ENCODE results near the gene DCAF7. TPM values are rescaled to one million over a fixed set of nuclear protein-coding genes. Genes with fewer than 3 reads are reported as not detected.

The DCAF7 gene
- total and polyA plus RNA-seq, 2 donors from 2014 or later = 19.9 to 81.0 TPM

- no peak overlapping the region for H3K27ac ChIP-seq (ENCODE audit: low read depth in 2 of 2, low read length in 2 of 2)
- no peaks in the 10 kb centered on the region for H3K27me3 ChIP-seq (ENCODE audit: control insufficient read depth, insufficient read depth, low read length)
- no peaks in the 10 kb centered on the region for H3K4me1 ChIP-seq (ENCODE audit: control insufficient read depth in 2 of 3, insufficient read depth in 2 of 3, low read depth in 1 of 3, low read length in 3 of 3)
- no peak for FAIRE-seq
- TF ChIP-seq CTCF (IDR thresholded peaks at IDR 0.05; ENCODE audit: borderline replicate concordance, extremely low read depth, insufficient read depth) = no peak
- intact Hi-C loops (cut with DNase I) = no loop called here
- no peaks in the 10 kb centered on the region for H3K36me3 ChIP-seq (ENCODE audit: control insufficient read depth in 2 of 3, insufficient read depth in 3 of 3, low read length in 3 of 3)
- no peak overlapping the region for H3K4me3 ChIP-seq (ENCODE audit: low read length in 3 of 3)
- DNase-seq = no peak
- H3K9ac ChIP-seq (ENCODE audit: low read length in 3 of 3) = no peak overlapping the region
- H3K9me3 ChIP-seq (ENCODE audit: control insufficient read depth in 2 of 3, insufficient read depth in 1 of 3, low read length in 3 of 3) = no peaks in the 10 kb centered on the region
Measured at GRCh38 chr17:63573634-63574033, 23.4 kb downstream of the DCAF7 start.

- H3K27ac ChIP-seq (ENCODE audit: low read depth in 2 of 2, low read length in 2 of 2) = no peak overlapping the region
- H3K4me1 ChIP-seq (ENCODE audit: control insufficient read depth in 2 of 3, insufficient read depth in 2 of 3, low read depth in 1 of 3, low read length in 3 of 3) = peaks cover 0 to 3% (median 2%) of the 10 kb centered on the region in 3 donors
- peaks cover 5 to 20% (median 18%) of the 10 kb centered on the region in 3 donors for H3K36me3 ChIP-seq (ENCODE audit: control insufficient read depth in 2 of 3, insufficient read depth in 3 of 3, low read length in 3 of 3)
- intact Hi-C loops (cut with DNase I) = no loop called here
- H3K9me3 ChIP-seq (ENCODE audit: control insufficient read depth in 2 of 3, insufficient read depth in 1 of 3, low read length in 3 of 3) = no peaks in the 10 kb centered on the region
- no peak overlapping the region for H3K9ac ChIP-seq (ENCODE audit: low read length in 3 of 3)
- DNase-seq (no peak), FAIRE-seq (no peak)
- no peaks in the 10 kb centered on the region for H3K27me3 ChIP-seq (ENCODE audit: control insufficient read depth, insufficient read depth, low read length)
- no peak for TF ChIP-seq CTCF (IDR thresholded peaks at IDR 0.05; ENCODE audit: borderline replicate concordance, extremely low read depth, insufficient read depth)
- H3K4me3 ChIP-seq (ENCODE audit: low read length in 3 of 3) = no peak overlapping the region
Measured at GRCh38 chr17:63578027-63578768, 27.9 kb downstream of the DCAF7 start.

- no peaks in the 10 kb centered on the region for H3K27me3 ChIP-seq (ENCODE audit: control insufficient read depth, insufficient read depth, low read length)
- no peak overlapping the region for H3K9ac ChIP-seq (ENCODE audit: low read length in 3 of 3)
- no peaks in the 10 kb centered on the region for H3K9me3 ChIP-seq (ENCODE audit: control insufficient read depth in 2 of 3, insufficient read depth in 1 of 3, low read length in 3 of 3)
- no peak overlapping the region for H3K27ac ChIP-seq (ENCODE audit: low read depth in 2 of 2, low read length in 2 of 2)
- H3K36me3 ChIP-seq (ENCODE audit: control insufficient read depth in 2 of 3, insufficient read depth in 3 of 3, low read length in 3 of 3) = peaks cover 5 to 26% (median 24%) of the 10 kb centered on the region in 3 donors
- no peak for TF ChIP-seq CTCF (IDR thresholded peaks at IDR 0.05; ENCODE audit: borderline replicate concordance, extremely low read depth, insufficient read depth)
- DNase-seq (no peak), FAIRE-seq (no peak)
- H3K4me1 ChIP-seq (ENCODE audit: control insufficient read depth in 2 of 3, insufficient read depth in 2 of 3, low read depth in 1 of 3, low read length in 3 of 3) = peaks cover 0 to 3% (median 2%) of the 10 kb centered on the region in 3 donors
- intact Hi-C loops (cut with DNase I) = no loop called here
- no peak overlapping the region for H3K4me3 ChIP-seq (ENCODE audit: low read length in 3 of 3)
Measured at GRCh38 chr17:63578769-63579111, 28.5 kb downstream of the DCAF7 start.

Data from kidney (tissue), 14 donors.